Glutamatergic neuron (in vitro differentiated cells): ENCODE measurements around the gene RGS4. TPM values are rescaled to one million over a fixed set of nuclear protein-coding genes. Genes with fewer than 3 reads are reported as not detected.

Source experiments
- DNase-seq: peaks from one replicate; pipeline ENCODE4 v3.0.0; 2022
- H3K27ac Mint-ChIP-seq: one replicate; pipeline ENCODE4 v1.8.0; 2020; ENCODE audit warnings: mild to moderate bottlenecking, mixed read lengths, inconsistent platforms; ENCODE audit not compliant: unreplicated experiment
- H3K27me3 Mint-ChIP-seq: one replicate; pipeline ENCODE4 v1.8.0; 2020; ENCODE audit warnings: mild to moderate bottlenecking, moderate library complexity, mixed read lengths, inconsistent platforms; ENCODE audit not compliant: unreplicated experiment
- H3K36me3 Mint-ChIP-seq: one replicate; pipeline ENCODE4 v1.8.0; 2020; ENCODE audit warnings: mild to moderate bottlenecking, mixed read lengths, inconsistent platforms; ENCODE audit not compliant: unreplicated experiment
- H3K4me1 Mint-ChIP-seq: one replicate; pipeline ENCODE4 v1.8.0; 2020; ENCODE audit warnings: mild to moderate bottlenecking, low read depth, mixed read lengths, inconsistent platforms; ENCODE audit not compliant: unreplicated experiment
- H3K4me3 Mint-ChIP-seq: one replicate; pipeline ENCODE4 v1.8.0; 2020; ENCODE audit warnings: mild to moderate bottlenecking, mixed read lengths, inconsistent platforms; ENCODE audit not compliant: unreplicated experiment
- H3K9me3 Mint-ChIP-seq: one replicate; pipeline ENCODE4 v1.8.0; 2020; ENCODE audit warnings: mild to moderate bottlenecking, moderate library complexity, mixed read lengths, inconsistent platforms; ENCODE audit not compliant: unreplicated experiment
- CTCF ChIP-seq: fragments of 200-600 bp; sonication (generic); IDR thresholded peaks from one replicate; pipeline ENCODE4 v1.5.0; 2021; ENCODE audit not compliant: partially characterized antibody, unreplicated experiment
- total RNA-seq: library from RNA; stranded (reverse); fragmentation: NEBNext Ultra II Directional; extraction: Animal tissue kit (Norgen Biotek cat#: 25700); gene quantifications from one replicate; pipeline ENCODE4 v1.2.1, GENCODE V29; 2021; ENCODE audit not compliant: unreplicated experiment

The RGS4 gene
- total RNA-seq, 1 donor from 2014 or later: 31.6 TPM

GRCh38 chr1:163094182-163094581 lies 25.0 kb downstream of the RGS4 start:
- Mint-ChIP-seq H3K9me3 (peaks cover 3% of the 10 kb centered on the region), H3K4me3 (peak overlapping the region; percentile 3), H3K4me1 (peaks cover 21% of the 10 kb centered on the region), H3K27ac (peak overlapping the region; percentile 84), H3K36me3 (no peaks in the 10 kb centered on the region), H3K27me3 (peaks cover 4% of the 10 kb centered on the region)
- no peak for DNase-seq
- TF ChIP-seq CTCF: no peak

- Mint-ChIP-seq H3K27me3 (peaks cover 4% of the 10 kb centered on the region), H3K4me1 (peaks cover 21% of the 10 kb centered on the region), H3K36me3 (peaks cover 1% of the 10 kb centered on the region), H3K9me3 (peaks cover 3% of the 10 kb centered on the region), H3K27ac (peak overlapping the region; percentile 84), H3K4me3 (no peak overlapping the region)
- no peak for DNase-seq
- no peak for TF ChIP-seq CTCF
Measured at GRCh38 chr1:163094589-163094988, 25.4 kb downstream of the RGS4 start.

- H3K4me1 Mint-ChIP-seq: peaks cover 21% of the 10 kb centered on the region
- DNase-seq: no peak
- peaks cover 3% of the 10 kb centered on the region for H3K9me3 Mint-ChIP-seq
- H3K4me3 Mint-ChIP-seq: no peak overlapping the region
- H3K27me3 Mint-ChIP-seq: peaks cover 4% of the 10 kb centered on the region
- H3K36me3 Mint-ChIP-seq: peaks cover 7% of the 10 kb centered on the region
- no peak for TF ChIP-seq CTCF
- no peak overlapping the region for H3K27ac Mint-ChIP-seq
Measured at GRCh38 chr1:163095213-163095612, 26.1 kb downstream of the RGS4 start.

- no peak for TF ChIP-seq CTCF
- Mint-ChIP-seq H3K27me3 (no peaks in the 10 kb centered on the region), H3K4me1 (peaks cover 4% of the 10 kb centered on the region), H3K27ac (no peak overlapping the region), H3K36me3 (peaks cover 7% of the 10 kb centered on the region), H3K4me3 (no peak overlapping the region), H3K9me3 (no peaks in the 10 kb centered on the region)
- no peak for DNase-seq
Measured at GRCh38 chr1:163102590-163102989, 33.4 kb downstream of the RGS4 start.

GRCh38 chr1:163104385-163105099 lies 35.4 kb downstream of the RGS4 start:
- Mint-ChIP-seq H3K36me3 (peaks cover 14% of the 10 kb centered on the region), H3K27me3 (no peaks in the 10 kb centered on the region), H3K9me3 (no peaks in the 10 kb centered on the region), H3K27ac (no peak overlapping the region), H3K4me3 (no peak overlapping the region), H3K4me1 (peaks cover 4% of the 10 kb centered on the region)
- TF ChIP-seq CTCF: no peak
- DNase-seq: no peak
